ENCODE data around the gene GAS6.

GRCh38 chr13:113789167-113789566 is 74.7 kb downstream of the GAS6 start:
- TF ChIP-seq CTCF (IDR thresholded peaks at IDR 0.05), result no peak
- no peak for TF ChIP-seq POLR2A (IDR thresholded peaks at IDR 0.05)
